GM18873 (cell line): Measurements from ENCODE around the gene PRR30.

Experiments used
- ATAC-seq: cut with Tn5 transposase; IDR thresholded peaks from one replicate; pipeline ENCODE4 v1.9.1; 2021; ENCODE audit warnings: mild to moderate bottlenecking, moderate library complexity, moderate number of reproducible peaks; ENCODE audit not compliant: unreplicated experiment, low FRiP score

Gene PRR30

DNA sequence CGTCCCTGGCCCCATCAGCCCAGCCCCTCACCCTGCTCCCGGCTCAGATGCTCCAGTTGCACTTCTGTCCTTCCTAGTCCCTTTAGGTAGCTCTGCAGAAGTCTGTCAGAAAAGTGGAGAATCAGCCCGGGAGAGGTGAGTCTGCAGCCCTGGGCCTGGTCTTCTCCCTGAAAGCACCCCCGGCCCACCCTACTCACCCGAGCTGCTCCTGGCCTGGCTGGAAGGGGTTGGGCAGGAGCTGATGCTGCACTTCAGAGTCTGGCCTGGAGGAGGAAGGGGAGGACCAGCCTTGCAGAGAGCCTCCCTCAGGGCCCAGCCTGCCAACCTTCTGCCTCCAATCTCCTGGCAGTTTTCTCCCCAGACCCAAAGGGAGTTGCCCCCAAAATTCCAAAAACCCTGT is 36.9 kb downstream of the PRR30 start:
- no peak for ATAC-seq

DNA sequence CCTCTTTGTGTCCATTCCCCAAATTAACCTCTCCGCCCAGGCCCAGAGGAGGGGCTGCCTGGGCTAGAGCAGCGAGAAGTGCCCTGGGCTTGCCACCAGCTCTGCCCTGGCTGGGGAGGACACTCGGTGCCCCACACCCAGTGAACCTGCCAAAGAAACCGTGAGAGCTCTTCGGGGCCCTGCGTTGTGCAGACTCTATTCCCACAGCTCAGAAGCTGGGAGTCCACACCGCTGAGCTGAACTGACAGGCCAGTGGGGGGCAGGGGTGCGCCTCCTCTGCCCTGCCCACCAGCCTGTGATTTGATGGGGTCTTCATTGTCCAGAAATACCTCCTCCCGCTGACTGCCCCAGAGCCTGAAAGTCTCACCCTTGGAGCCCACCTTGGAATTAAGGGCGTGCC is 39.2 kb downstream of the PRR30 start:
- ATAC-seq: no peak

DNA sequence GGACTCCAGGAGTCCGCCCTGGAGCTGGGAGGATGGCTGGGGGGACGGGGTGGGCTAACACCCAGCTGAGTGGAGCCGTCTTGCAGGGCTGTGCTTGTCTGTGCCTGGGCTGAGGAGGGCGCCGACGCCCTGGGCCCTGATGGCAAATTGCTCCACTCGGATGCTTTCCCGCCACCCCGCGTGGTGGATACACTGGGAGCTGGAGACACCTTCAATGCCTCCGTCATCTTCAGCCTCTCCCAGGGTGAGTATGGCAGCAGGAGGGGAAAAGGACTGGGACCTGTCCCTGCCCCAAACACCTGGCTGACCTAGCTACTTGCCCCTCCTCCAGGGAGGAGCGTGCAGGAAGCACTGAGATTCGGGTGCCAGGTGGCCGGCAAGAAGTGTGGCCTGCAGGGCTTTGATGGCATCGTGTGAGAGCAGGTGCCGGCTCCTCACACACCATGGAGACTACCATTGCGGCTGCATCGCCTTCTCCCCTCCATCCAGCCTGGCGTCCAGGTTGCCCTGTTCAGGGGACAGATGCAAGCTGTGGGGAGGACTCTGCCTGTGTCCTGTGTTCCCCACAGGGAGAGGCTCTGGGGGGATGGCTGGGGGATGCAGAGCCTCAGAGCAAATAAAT is 39.8 kb downstream of the PRR30 start:
- ATAC-seq: no peak

DNA sequence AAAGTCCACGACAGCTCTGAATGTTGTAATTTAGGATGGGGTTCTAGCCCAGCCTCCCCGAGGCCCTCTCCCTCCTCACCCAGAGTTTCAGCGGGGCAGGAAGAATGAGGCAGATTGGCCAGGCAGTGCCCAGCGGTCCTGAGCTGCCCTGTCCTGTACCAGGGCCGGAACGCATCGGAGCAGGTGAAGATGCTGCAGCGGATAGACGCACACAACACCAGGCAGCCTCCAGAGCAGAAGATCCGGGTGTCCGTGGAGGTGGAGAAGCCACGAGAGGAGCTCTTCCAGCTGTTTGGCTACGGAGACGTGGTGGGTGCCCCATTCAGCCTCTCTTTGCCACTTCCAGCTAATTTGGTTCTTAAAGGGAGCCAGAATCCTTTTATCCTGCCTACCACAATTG is 41.9 kb downstream of the PRR30 start:
- ATAC-seq: no peak

GRCh38 chr2:27096748-27097297 is 42.4 kb downstream of the PRR30 start:
- ATAC-seq: no peak

GRCh38 chr2:27095745-27096651 is 43.2 kb downstream of the PRR30 start:
- ATAC-seq: no peak

GRCh38 chr2:27095427-27095744 is 43.8 kb downstream of the PRR30 start:
- no peak for ATAC-seq

- ATAC-seq: no peak
Measured at GRCh38 chr2:27094353-27094984, 44.7 kb downstream of the PRR30 start.

DNA sequence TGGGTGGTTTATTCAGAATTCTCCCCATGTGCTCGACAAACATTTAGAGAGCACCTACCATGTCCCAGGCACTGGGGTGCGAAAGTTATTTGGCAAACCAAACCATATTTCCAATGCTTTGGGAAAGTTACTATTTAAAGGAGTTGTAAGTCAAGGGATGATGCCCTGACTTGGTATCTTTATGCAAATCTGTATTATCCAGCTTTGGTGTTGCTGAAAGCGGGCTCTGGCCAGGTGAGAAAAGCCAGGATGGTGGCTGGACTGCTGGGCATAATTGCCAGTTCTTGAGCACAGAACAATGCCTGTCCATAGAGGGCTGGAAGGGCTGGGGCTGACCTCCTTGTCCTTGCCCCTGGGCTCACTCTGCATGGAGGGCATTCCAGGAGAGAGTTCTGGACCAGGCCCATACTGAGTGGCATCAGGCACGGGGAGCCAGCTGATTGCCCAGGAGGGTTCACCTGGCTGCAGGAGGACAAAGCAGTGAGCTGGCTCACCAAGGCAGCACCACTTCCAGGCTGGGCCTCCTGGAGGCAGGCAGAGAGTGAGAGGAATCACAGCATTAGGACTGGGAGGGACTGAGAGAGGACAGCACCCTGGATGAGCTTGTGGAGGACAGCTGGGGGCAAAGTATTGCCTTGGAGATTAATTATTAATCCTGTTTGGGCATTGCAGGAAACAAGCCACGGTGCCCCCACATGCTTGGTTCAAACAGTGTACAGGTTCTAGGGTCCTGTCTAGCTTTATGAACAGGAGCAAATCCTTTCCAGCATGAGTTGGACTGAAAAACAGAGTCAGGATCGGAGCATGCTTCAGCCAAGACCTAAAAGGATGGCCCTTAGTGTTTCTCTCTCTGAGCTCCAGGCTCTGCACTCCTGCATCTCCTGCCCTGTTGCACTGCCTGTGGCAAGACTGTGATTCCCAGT is 45.5 kb downstream of the PRR30 start:
- no peak for ATAC-seq

- ATAC-seq: no peak
Measured at GRCh38 chr2:27092696-27093429, 46.3 kb downstream of the PRR30 start.

- ATAC-seq: no peak
Measured at GRCh38 chr2:27091746-27092695, 47.2 kb downstream of the PRR30 start.

DNA sequence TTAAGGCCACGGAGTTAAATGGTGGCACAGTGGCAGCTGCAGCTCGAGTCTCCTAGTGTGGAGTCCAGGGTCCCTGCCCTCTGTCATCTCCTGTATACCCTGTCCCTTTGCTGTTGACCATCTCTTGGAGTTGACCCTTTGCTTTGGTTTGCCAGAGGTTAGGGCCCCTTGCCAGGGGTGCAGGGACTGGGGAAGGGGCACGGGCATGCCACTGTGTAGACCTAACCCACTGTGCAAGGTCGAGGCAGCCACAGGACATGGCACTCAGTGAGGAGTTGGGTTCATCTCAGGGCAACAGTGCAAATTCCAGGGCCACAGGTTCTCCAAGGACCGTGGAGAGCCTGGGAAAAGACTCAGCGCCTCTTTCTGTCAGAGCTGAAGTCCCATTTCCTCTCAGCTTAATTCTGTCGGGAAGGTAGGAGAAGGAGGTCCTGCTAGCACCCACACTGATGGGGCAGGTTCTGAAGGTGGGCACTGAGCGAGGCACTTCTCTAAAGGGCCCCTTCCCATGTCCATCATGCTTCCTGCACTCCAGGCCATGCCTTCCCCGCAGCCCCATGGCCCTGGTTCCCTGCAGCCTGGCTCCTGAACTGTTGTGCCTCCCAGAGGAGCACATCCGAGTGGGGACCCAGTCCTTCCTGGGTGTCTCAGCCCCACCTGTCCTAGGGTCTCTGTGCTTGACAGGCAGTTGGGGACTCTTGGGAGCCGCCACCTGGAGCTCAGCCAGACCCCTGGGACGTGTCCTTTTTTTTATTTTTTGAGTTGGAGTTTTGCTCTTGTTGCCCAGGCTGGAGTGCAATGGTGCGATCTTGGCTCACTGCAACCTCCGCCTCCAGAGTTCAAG is 49.9 kb downstream of the PRR30 start:
- no peak for ATAC-seq

DNA sequence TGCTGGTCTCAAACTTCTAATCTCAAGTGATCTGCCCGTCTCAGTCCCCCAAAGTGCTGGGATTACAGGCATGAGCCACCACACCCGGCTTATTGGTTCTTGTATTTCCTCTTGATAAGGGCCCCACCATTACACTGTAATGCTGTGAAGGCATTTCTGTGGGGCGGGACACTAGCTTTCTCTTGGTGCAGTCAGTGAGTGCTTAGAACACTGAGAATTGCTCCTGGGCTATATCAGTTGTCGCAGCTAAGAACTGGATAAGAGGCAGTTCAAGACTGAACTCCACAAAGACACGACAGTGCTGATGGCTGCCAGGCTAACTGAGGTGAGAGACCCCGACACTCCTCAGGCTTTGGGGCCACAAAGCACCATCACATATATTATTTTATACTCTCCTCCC is 50.6 kb downstream of the PRR30 start:
- no peak for ATAC-seq

- no peak for ATAC-seq
Measured at GRCh38 chr2:27087823-27088410, 51.3 kb downstream of the PRR30 start.
